GM23248 (cell line): Measurements from ENCODE around the gene GPR39. TPM values are rescaled to one million over a fixed set of nuclear protein-coding genes. Genes with fewer than 3 reads are reported as not detected.
A peak's percentile ranks its signal among the peaks of the same experiment; 100 is the strongest.

Experiments used
- DNase-seq: peaks from one replicate; pipeline ENCODE4 v3.0.0-alpha.2; 2015
- H2AFZ ChIP-seq: fragments of 200-600 bp; sonication (generic); 2 replicates; pipeline ENCODE4 v1.6.1; 2016; ENCODE audit warnings: antibody characterized with exemption
- H3F3A ChIP-seq: fragments of 200-600 bp; sonication (generic); 2 replicates; pipeline ENCODE4 v1.6.1; 2016; ENCODE audit warnings: mild to moderate bottlenecking, antibody characterized with exemption, mixed run types; ENCODE audit not compliant: insufficient read depth
- H3K27ac ChIP-seq: fragments of 200-600 bp; sonication (generic); 2 replicates; pipeline ENCODE4 v1.5.1; 2016; ENCODE audit warnings: mild to moderate bottlenecking
- H3K27me3 ChIP-seq: fragments of 200-600 bp; sonication (generic); replicated peaks from 2 replicates; pipeline ENCODE4 v1.6.1; 2016; ENCODE audit warnings: mild to moderate bottlenecking; ENCODE audit not compliant: insufficient read depth
- H3K36me3 ChIP-seq: fragments of 200-600 bp; sonication (generic); 2 replicates; pipeline ENCODE4 v1.6.1; 2016; ENCODE audit warnings: low read depth, mild to moderate bottlenecking
- H3K4me1 ChIP-seq: fragments of 200-600 bp; sonication (generic); 2 replicates; pipeline ENCODE4 v1.6.1; 2016; ENCODE audit warnings: mild to moderate bottlenecking; ENCODE audit not compliant: insufficient read depth
- H3K4me2 ChIP-seq: fragments of 200-600 bp; sonication (generic); one replicate; pipeline ENCODE4 v1.6.1; 2016; ENCODE audit warnings: mild to moderate bottlenecking; ENCODE audit not compliant: unreplicated experiment
- H3K4me3 ChIP-seq: fragments of 200-600 bp; sonication (generic); 2 replicates; pipeline ENCODE4 v1.5.1; 2016; ENCODE audit warnings: mild to moderate bottlenecking
- H3K79me2 ChIP-seq: fragments of 200-600 bp; sonication (generic); 2 replicates; pipeline ENCODE4 v1.6.1; 2016; ENCODE audit warnings: mild to moderate bottlenecking; ENCODE audit not compliant: insufficient read depth
- H3K9ac ChIP-seq: fragments of 200-600 bp; sonication (generic); 2 replicates; pipeline ENCODE4 v1.6.1; 2016; ENCODE audit warnings: mild to moderate bottlenecking
- H3K9me2 ChIP-seq: fragments of 200-600 bp; sonication (generic); 2 replicates; pipeline ENCODE4 v1.6.1; 2016; ENCODE audit warnings: mixed run types, mild to moderate bottlenecking, moderate library complexity; ENCODE audit not compliant: insufficient read depth
- H3K9me3 ChIP-seq: fragments of 200-600 bp; sonication (generic); one replicate; pipeline ENCODE4 v1.6.1; 2017; ENCODE audit warnings: low read depth
- H4K20me1 ChIP-seq: fragments of 200-600 bp; sonication (generic); 2 replicates; pipeline ENCODE4 v1.6.0; 2016; ENCODE audit not compliant: insufficient read depth
- EZH2 ChIP-seq: fragments of 200-600 bp; sonication (generic); IDR thresholded peaks from 2 replicates; pipeline ENCODE4 v1.6.1; 2018; ENCODE audit warnings: antibody characterized with exemption, mild to moderate bottlenecking; ENCODE audit not compliant: insufficient read depth, poor library complexity, severe bottlenecking
- EZH2phosphoT487 ChIP-seq: fragments of 200-600 bp; sonication (generic); IDR thresholded peaks from 2 replicates; pipeline ENCODE4 v1.6.1; 2018; ENCODE audit warnings: antibody characterized with exemption, moderate library complexity, mild to moderate bottlenecking, low read depth; ENCODE audit not compliant: insufficient read depth
- WGBS, 2 experiments: methylation state at CpG; one replicate each; pipeline ENCODE4 v1.1.6; 2015 to 2017; ENCODE audit warnings: low lambda C conversion rate in 2 of 2, low coverage in 1 of 2; ENCODE audit errors: missing lambda C conversion rate in 2 of 2; 5-methylcytosine and 5-hydroxymethylcytosine counted together
- in situ Hi-C: fragments of 300-500 bp; cut with MboI; formaldehyde crosslinking; loops from 2 replicates; pipeline ENCODE4 v1.15.0; 2020
- polyA plus RNA-seq: library from polyadenylated mRNA; unstranded; fragments of >200 nt; fragmentation: Nextera tagmentation; extraction: Ambion mirVana; gene quantifications from 2 replicates; pipeline ENCODE4 v1.2.1, GENCODE V29; 2016
- total RNA-seq: library from RNA; depleted of rRNA; stranded (reverse); fragments of >200 nt; shearing (Covaris generic); gene quantifications from 2 replicates; pipeline ENCODE4 v1.2.3, GENCODE V29; 2014

Gene GPR39
- total and polyA plus RNA-seq, 2 experiments from 2014 or later = 1.6 to 2.6 TPM

- in situ Hi-C loops = no loop called here
- H3K36me3 ChIP-seq = no peaks in the 10 kb centered on the region
- peak overlapping the region; percentile 44 for H3K4me2 ChIP-seq
- H3K4me3 ChIP-seq = peak overlapping the region; percentile 24; the same call in 1 of the 2 replicates
- H3F3A ChIP-seq = peaks cover 9% of the 10 kb centered on the region; the same call in 1 of the 2 replicates
- H3K9ac ChIP-seq = peak overlapping the region; percentile 42; the same call in 1 of the 2 replicates
- H3K4me1 ChIP-seq = peaks cover 18% of the 10 kb centered on the region
- no peaks in the 10 kb centered on the region for H3K27me3 ChIP-seq
- H2AFZ ChIP-seq = peak overlapping the region; percentile 63
- H3K27ac ChIP-seq = peak overlapping the region; percentile 41
- no peaks in the 10 kb centered on the region for H3K9me2 ChIP-seq
- 25 to 30% methylated on average over 9 of the region's 9 CpGs for WGBS, 2 experiments
- no peaks in the 10 kb centered on the region for H3K9me3 ChIP-seq
- H4K20me1 ChIP-seq = no peaks in the 10 kb centered on the region
- DNase-seq = peak; percentile 94
- no peaks in the 10 kb centered on the region for H3K79me2 ChIP-seq
- TF ChIP-seq EZH2phosphoT487 (no peak), EZH2 (no peak)
Observed at GRCh38 chr2:132623096-132623839, 206.7 kb downstream of the GPR39 start.

- no peaks in the 10 kb centered on the region for H3K9me2 ChIP-seq
- H2AFZ ChIP-seq = no peak overlapping the region
- in situ Hi-C loops = no loop called here
Observed at GRCh38 chr2:132627536-132627935, 210.9 kb downstream of the GPR39 start.

DNA sequence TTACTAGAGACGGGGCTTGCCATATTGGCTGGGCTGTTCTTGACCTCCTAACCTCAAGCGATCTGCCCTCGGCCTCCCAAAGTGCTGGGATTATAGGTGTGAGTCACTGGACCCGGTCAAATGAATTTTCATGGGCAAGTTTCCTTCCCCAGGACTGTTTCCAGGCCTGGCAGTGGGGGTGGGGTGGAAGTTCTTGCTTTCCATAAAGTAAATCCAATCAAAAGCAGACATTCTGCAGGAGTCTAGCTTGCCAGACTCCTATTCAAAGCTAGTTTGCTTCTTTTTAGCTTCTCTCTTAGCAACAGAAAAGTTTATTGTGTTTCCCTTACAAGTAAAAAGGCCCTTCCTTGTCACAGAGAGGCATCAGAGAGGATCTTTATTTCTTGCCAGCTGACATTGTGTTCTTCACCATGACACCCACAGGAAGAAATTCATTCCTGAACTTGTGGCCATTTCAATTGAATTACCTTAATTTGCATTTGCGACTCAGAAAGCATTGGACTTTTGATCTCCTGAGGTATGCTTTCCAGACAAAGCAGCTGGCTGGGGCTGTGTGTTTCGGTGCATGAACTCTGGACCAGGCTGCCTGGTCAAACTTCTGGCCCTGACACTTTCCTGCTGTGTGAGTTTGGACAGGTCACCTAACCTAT lies 215.5 kb downstream of the GPR39 start:
- TF ChIP-seq EZH2phosphoT487 = no peak
- no peak for TF ChIP-seq EZH2
- Histone ChIP-seq H3K27ac (no peak overlapping the region), H4K20me1 (no peaks in the 10 kb centered on the region), H2AFZ (no peak overlapping the region), H3K4me1 (peaks cover 5% of the 10 kb centered on the region), H3K27me3 (no peaks in the 10 kb centered on the region), H3K9me3 (no peaks in the 10 kb centered on the region), H3K36me3 (no peaks in the 10 kb centered on the region), H3K9me2 (no peaks in the 10 kb centered on the region), H3K4me3 (no peak overlapping the region), H3F3A (no peaks in the 10 kb centered on the region), H3K4me2 (no peak overlapping the region), H3K9ac (no peak overlapping the region), H3K79me2 (no peaks in the 10 kb centered on the region)
- 18 to 24% methylated on average over 6 of the region's 6 CpGs for WGBS, 2 experiments
- in situ Hi-C loops = no loop called here
- DNase-seq = peak; percentile 22

More at GRCh38 chr2:132627536-132627935, 210.9 kb downstream of the GPR39 start:
- WGBS, 2 experiments = 44 to 57% methylated on average over 3 of the region's 3 CpGs
- peaks cover 15% of the 10 kb centered on the region for H3K4me1 ChIP-seq
- H3K4me3 ChIP-seq = no peak overlapping the region
- no peaks in the 10 kb centered on the region for H3K36me3 ChIP-seq
- no peak overlapping the region for H3K27ac ChIP-seq
- no peaks in the 10 kb centered on the region for H3K9me3 ChIP-seq
- TF ChIP-seq EZH2 (no peak), EZH2phosphoT487 (no peak)
- H4K20me1 ChIP-seq = no peaks in the 10 kb centered on the region
- peaks cover 9% of the 10 kb centered on the region; the same call in 1 of the 2 replicates for H3F3A ChIP-seq
- no peak overlapping the region for H3K4me2 ChIP-seq
- H3K79me2 ChIP-seq = no peaks in the 10 kb centered on the region
- DNase-seq = peak; percentile 48
- H3K9ac ChIP-seq = no peak overlapping the region
- H3K27me3 ChIP-seq = no peaks in the 10 kb centered on the region

DNA sequence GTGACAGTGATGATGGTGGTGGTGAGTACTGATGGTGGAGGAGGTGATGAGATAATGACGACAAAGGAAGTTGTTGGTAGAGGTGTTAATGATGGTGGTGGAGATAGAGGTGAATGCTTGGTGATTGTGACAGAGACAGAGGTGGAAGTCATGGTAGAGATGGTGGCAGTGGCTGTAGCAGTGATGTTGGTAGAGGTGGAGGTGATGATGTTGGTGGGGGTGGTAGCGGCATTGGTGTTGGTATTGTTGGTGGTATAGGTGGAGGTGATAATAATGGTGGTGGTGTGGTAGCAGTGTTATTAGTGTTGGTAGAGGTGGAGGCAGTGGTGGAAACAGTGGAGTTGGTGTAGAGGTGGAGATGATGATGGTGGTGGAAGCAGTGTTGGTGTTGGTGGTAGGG lies 217.0 kb downstream of the GPR39 start:
- WGBS, 2 experiments = 93 to 95% methylated on average over 2 of the region's 2 CpGs
- DNase-seq = no peak
- no peaks in the 10 kb centered on the region for H3K79me2 ChIP-seq
- no peaks in the 10 kb centered on the region for H4K20me1 ChIP-seq
- no peaks in the 10 kb centered on the region for H3K9me3 ChIP-seq
- no peaks in the 10 kb centered on the region for H3K9me2 ChIP-seq
- H3K4me2 ChIP-seq = no peak overlapping the region
- no peaks in the 10 kb centered on the region; the same call in 1 of the 2 replicates for H3K4me1 ChIP-seq
- H3K27me3 ChIP-seq = no peaks in the 10 kb centered on the region
- H3K36me3 ChIP-seq = no peaks in the 10 kb centered on the region
- no peak overlapping the region for H3K4me3 ChIP-seq
- no peak overlapping the region for H3K27ac ChIP-seq
- in situ Hi-C loops = no loop called here
- no peaks in the 10 kb centered on the region for H3F3A ChIP-seq
- H3K9ac ChIP-seq = no peak overlapping the region
- H2AFZ ChIP-seq = no peak overlapping the region
- TF ChIP-seq EZH2 = no peak
- no peak for TF ChIP-seq EZH2phosphoT487
